Measurements from ENCODE around the gene CFAP20DC. TPM values are rescaled to one million over a fixed set of nuclear protein-coding genes. Genes with fewer than 3 reads are reported as not detected.

The CFAP20DC gene
- total and polyA plus RNA-seq, 2 of the 4 experiments (the other 2 are of a cell fraction) = 1.2 to 1.6 TPM

GRCh38 chr3:58749948-58750347 lies 299.9 kb downstream of the CFAP20DC start:
- dilution Hi-C loops (cut with HindIII; ENCODE audit: low sequenced_read_pairs, unreplicated experiment) (no loop called here), in situ Hi-C loops (cut with MboI; ENCODE audit: low sequenced_read_pairs) (no loop called here), intact Hi-C loops (cut with micrococcal nuclease) (loop anchor here (10.0 kb wide), 1 partner anchor 415 kb away; no protein-coding TSS in a partner anchor)
- Histone ChIP-seq H2BK20ac (ENCODE audit: low read depth, low read length) (no peak overlapping the region), H3K23ac (ENCODE audit: low read depth, low read length) (no peak overlapping the region), H3K56ac (ENCODE audit: extremely low read depth, insufficient read depth, low read length) (no peak overlapping the region), H3K36me3 (ENCODE audit: control insufficient read depth, insufficient read depth, low read length) (no peaks in the 10 kb centered on the region), H4K20me1 (ENCODE audit: insufficient read depth, low read length) (no peaks in the 10 kb centered on the region), H3K9me3 (ENCODE audit: control insufficient read depth, insufficient read depth, low read length) (no peaks in the 10 kb centered on the region), H2BK5ac (ENCODE audit: low read depth, low read length, poor library complexity, severe bottlenecking) (no peak overlapping the region), H2AK9ac (replicated peaks; ENCODE audit: low read depth, low read length, poor library complexity) (no peak overlapping the region), H3K18ac (ENCODE audit: low read depth, low read length) (no peak overlapping the region), H3K4me2 (ENCODE audit: low read depth, low read length) (no peak overlapping the region), H4K8ac (ENCODE audit: low read depth in 2 of 2, low read length in 2 of 2) (no peak overlapping the region), H4K91ac (ENCODE audit: insufficient read depth, low read depth, low read length) (no peak overlapping the region), H3K79me1 (ENCODE audit: low read depth in 1 of 2, low read length in 2 of 2) (no peaks in the 10 kb centered on the region), H3K14ac (replicated peaks; ENCODE audit: low read depth, low read length) (no peak overlapping the region), H2AFZ (replicated peaks; ENCODE audit: low read length, poor library complexity) (no peak overlapping the region), H3K4me3 (ENCODE audit: insufficient read depth, low read depth, low read length) (no peak overlapping the region), H3K9ac (ENCODE audit: low read depth, low read length) (no peak overlapping the region), H3K27ac (ENCODE audit: insufficient read depth, low read length) (no peak overlapping the region), H4K5ac (ENCODE audit: low read depth, low read length) (no peak overlapping the region), H3K27me3 (ENCODE audit: control insufficient read depth, insufficient read depth, low read length) (no peaks in the 10 kb centered on the region), H2BK120ac (ENCODE audit: low read depth, low read length) (no peak overlapping the region), H3K9me1 (ENCODE audit: insufficient read depth, low read length) (no peaks in the 10 kb centered on the region; the same call in 1 of the 2 replicates), H2BK15ac (ENCODE audit: low read depth, low read length) (no peak overlapping the region), H3K4me1 (ENCODE audit: control insufficient read depth, insufficient read depth, low read length) (no peaks in the 10 kb centered on the region), H3K4ac (ENCODE audit: low read depth, low read length) (no peak overlapping the region), H2AK5ac (ENCODE audit: low read depth, low read length) (no peak overlapping the region)
- ATAC-seq (ENCODE audit: low read depth) = no peak
- POLR2A ChIA-PET (ENCODE audit: unreplicated experiment) = no interaction called here
- BruUV-seq (replicated peaks) = no TSS peak
- no peak for TF ChIP-seq MAFK (IDR thresholded peaks at IDR 0.05; ENCODE audit: low read depth, low read length)
- TF ChIP-seq FOS (IDR thresholded peaks at IDR 0.05; ENCODE audit: low read depth, low read length) = no peak
- no peak for TF ChIP-seq CHD1 (IDR thresholded peaks at IDR 0.05; ENCODE audit: low read depth, low read length)
- TF ChIP-seq MXI1 (IDR thresholded peaks at IDR 0.05; ENCODE audit: borderline replicate concordance, low read depth, low read length) = no peak
- no peak for TF ChIP-seq NFE2L2 (IDR thresholded peaks at IDR 0.05; ENCODE audit: low read depth, low read length)
- no peak for TF ChIP-seq RAD21 (IDR thresholded peaks at IDR 0.05; ENCODE audit: low read length)
- WGBS, 2 experiments (ENCODE audit: extremely low coverage in 2 of 2, insufficient read length in 1 of 2) = 56% methylated on average over 3 of the region's 3 CpGs; no CpG with 5 or more reads in 1 of the 2 experiments
- DNase-seq = no peak
- CTCF ChIA-PET = interaction anchor here (0.5 kb wide), 1 partner anchor 44 kb away, joined by 3 read pairs; no protein-coding TSS in a partner anchor
